Epithelial cell of proximal tubule (primary cell): Measurements from ENCODE around the gene KANSL2. TPM values are rescaled to one million over a fixed set of nuclear protein-coding genes. Genes with fewer than 3 reads are reported as not detected.

Experiments
- DNase-seq: peaks from one replicate; pipeline ENCODE4 v3.0.0-alpha.2; 2011; ENCODE audit warnings: low read depth
- H3K4me3 ChIP-seq: 2 replicates; pipeline ENCODE4 v1.5.1; 2011; ENCODE audit warnings: low read depth, mild to moderate bottlenecking, low read length
- CTCF ChIP-seq: conservative IDR thresholded peaks from 2 replicates; pipeline ENCODE4 v1.5.1; 2012; ENCODE audit warnings: low read depth, mild to moderate bottlenecking, low read length
- total RNA-seq: library from RNA; depleted of rRNA; stranded (reverse); fragments of >200 nt; gene quantifications from 2 replicates; pipeline ENCODE4 v1.2.3, GENCODE V29; 2015

The KANSL2 gene
- total RNA-seq, 1 donor from 2014 or later, result 69.0 TPM

GRCh38 chr12:48690990-48691389 is 9.0 kb upstream of the KANSL2 start:
- H3K4me3 ChIP-seq, result no peak overlapping the region
- peak; percentile 29 for DNase-seq
- TF ChIP-seq CTCF, result no peak

- no peak for DNase-seq
- no peak overlapping the region for H3K4me3 ChIP-seq
- no peak for TF ChIP-seq CTCF
Measured at GRCh38 chr12:48690436-48690835, 8.4 kb upstream of the KANSL2 start.

- no peak for DNase-seq
- no peak for TF ChIP-seq CTCF
- no peak overlapping the region for H3K4me3 ChIP-seq
Measured at GRCh38 chr12:48688836-48689235, 6.8 kb upstream of the KANSL2 start.

- no peak for TF ChIP-seq CTCF
- DNase-seq, result no peak
- no peak overlapping the region for H3K4me3 ChIP-seq
Measured at GRCh38 chr12:48687592-48687991, 5.6 kb upstream of the KANSL2 start.

- no peak overlapping the region for H3K4me3 ChIP-seq
- DNase-seq, result no peak
- no peak for TF ChIP-seq CTCF
Measured at GRCh38 chr12:48686615-48687334, 4.7 kb upstream of the KANSL2 start.

- DNase-seq, result no peak
- H3K4me3 ChIP-seq, result no peak overlapping the region
- no peak for TF ChIP-seq CTCF
Measured at GRCh38 chr12:48686037-48686595, 4.1 kb upstream of the KANSL2 start.

- DNase-seq, result no peak
- TF ChIP-seq CTCF, result no peak
- H3K4me3 ChIP-seq, result no peak overlapping the region
Measured at GRCh38 chr12:48683534-48683933, 1.5 kb upstream of the KANSL2 start.
